Fibroblast of skin of right quadriceps (primary cell): ENCODE measurements around the gene CACNG4.
"Not testable (repeated sequence)": the region's sequence is repeated elsewhere in the genome, so short reads cannot be mapped to it uniquely, and the experiment has no call there.

Experiments
- DNase-seq: peaks from one replicate; pipeline ENCODE4 v3.0.0-alpha.2; 2013

The CACNG4 gene

GRCh38 chr17:67021743-67022450, 57.4 kb downstream of the CACNG4 start:
- no peak for DNase-seq

GRCh38 chr17:67022451-67022810, 57.9 kb downstream of the CACNG4 start:
- no peak for DNase-seq

- DNase-seq = no peak
These were observed 60.2 kb downstream of the CACNG4 start for GRCh38 chr17:67024736-67025135.

GRCh38 chr17:67025216-67025792, 60.8 kb downstream of the CACNG4 start:
- DNase-seq = no peak

- DNase-seq = peak; percentile 5
These were observed 61.8 kb downstream of the CACNG4 start for GRCh38 chr17:67026341-67026740.

- DNase-seq = peak; percentile 3
These were observed 62.6 kb downstream of the CACNG4 start for GRCh38 chr17:67027031-67027628.

GRCh38 chr17:67030641-67031040, 66.1 kb downstream of the CACNG4 start:
- DNase-seq = no peak

GRCh38 chr17:67032382-67032781, 67.9 kb downstream of the CACNG4 start:
- DNase-seq = no peak

GRCh38 chr17:67032985-67033384, 68.5 kb downstream of the CACNG4 start:
- no peak for DNase-seq

GRCh38 chr17:67033613-67034012, 69.1 kb downstream of the CACNG4 start:
- no peak for DNase-seq

- no peak for DNase-seq
These were observed 70.9 kb downstream of the CACNG4 start for GRCh38 chr17:67035131-67036083.

GRCh38 chr17:67038861-67039365, 74.4 kb downstream of the CACNG4 start:
- no peak for DNase-seq

GRCh38 chr17:67040652-67041051, 76.1 kb downstream of the CACNG4 start:
- no peak for DNase-seq

GRCh38 chr17:67041119-67041518, 76.6 kb downstream of the CACNG4 start:
- not testable (repeated sequence) for DNase-seq

GRCh38 chr17:67041531-67041930, 77.0 kb downstream of the CACNG4 start:
- DNase-seq = no peak

- DNase-seq = no peak
These were observed 77.7 kb downstream of the CACNG4 start for GRCh38 chr17:67041941-67042899.

GRCh38 chr17:67043283-67043682, 78.8 kb downstream of the CACNG4 start:
- DNase-seq = no peak

GRCh38 chr17:67044016-67044772, 79.7 kb downstream of the CACNG4 start, which contains the start of gene CACNG1:
Gene CACNG1, plus strand, starts transcription at chr17:67044554. Its CDS starts 107 bp downstream, at chr17:67044661.
- DNase-seq = no peak

- no peak for DNase-seq
These were observed 80.4 kb downstream of the CACNG4 start for GRCh38 chr17:67044940-67045339.

GRCh38 chr17:67046398-67046797, 81.9 kb downstream of the CACNG4 start:
- no peak for DNase-seq

GRCh38 chr17:67047382-67047781, 82.9 kb downstream of the CACNG4 start:
- no peak for DNase-seq
